Breast epithelium (tissue), 3 donors: ENCODE data around the gene TRIM43B.
"Not testable (repeated sequence)": the region's sequence is repeated elsewhere in the genome, so short reads cannot be mapped to it uniquely, and the experiment has no call there.

ENCODE experiments used
- POLR2A ChIP-seq: fragments of 450-650 bp; IDR thresholded peaks from one replicate; pipeline ENCODE4 v1.6.1; 2016; ENCODE audit warnings: antibody characterized with exemption, mild to moderate bottlenecking, moderate library complexity
- TF ChIP-seq, protein P1 (sequence below), 3 donors: fragments of 450-650 bp; IDR thresholded peaks; one replicate each; pipeline ENCODE4 v1.5.1; 2016 to 2017; ENCODE audit warnings: antibody characterized with exemption in 3 of 3, mild to moderate bottlenecking in 3 of 3, moderate library complexity in 3 of 3

DNA sequence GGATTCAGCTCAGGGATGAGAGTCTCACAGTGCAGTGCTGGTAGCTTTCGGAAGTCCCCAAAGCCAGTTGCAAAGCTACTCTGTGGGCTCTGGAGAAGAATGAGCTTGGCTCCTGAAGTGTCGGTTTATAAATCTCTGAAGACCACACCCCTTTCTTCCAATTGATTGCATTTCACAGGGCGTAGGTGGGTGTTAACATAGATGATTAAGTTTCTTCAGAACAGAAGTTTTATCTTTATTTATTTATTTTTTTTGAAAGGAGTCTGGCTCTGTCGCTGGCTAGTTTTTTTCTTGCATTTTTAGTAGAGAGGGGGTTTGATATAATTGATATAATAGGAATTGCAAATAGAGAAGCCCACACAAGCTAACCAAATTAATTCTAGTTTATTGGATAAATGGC is at the start of gene TRIM43B:
- TF ChIP-seq, protein P1, sequence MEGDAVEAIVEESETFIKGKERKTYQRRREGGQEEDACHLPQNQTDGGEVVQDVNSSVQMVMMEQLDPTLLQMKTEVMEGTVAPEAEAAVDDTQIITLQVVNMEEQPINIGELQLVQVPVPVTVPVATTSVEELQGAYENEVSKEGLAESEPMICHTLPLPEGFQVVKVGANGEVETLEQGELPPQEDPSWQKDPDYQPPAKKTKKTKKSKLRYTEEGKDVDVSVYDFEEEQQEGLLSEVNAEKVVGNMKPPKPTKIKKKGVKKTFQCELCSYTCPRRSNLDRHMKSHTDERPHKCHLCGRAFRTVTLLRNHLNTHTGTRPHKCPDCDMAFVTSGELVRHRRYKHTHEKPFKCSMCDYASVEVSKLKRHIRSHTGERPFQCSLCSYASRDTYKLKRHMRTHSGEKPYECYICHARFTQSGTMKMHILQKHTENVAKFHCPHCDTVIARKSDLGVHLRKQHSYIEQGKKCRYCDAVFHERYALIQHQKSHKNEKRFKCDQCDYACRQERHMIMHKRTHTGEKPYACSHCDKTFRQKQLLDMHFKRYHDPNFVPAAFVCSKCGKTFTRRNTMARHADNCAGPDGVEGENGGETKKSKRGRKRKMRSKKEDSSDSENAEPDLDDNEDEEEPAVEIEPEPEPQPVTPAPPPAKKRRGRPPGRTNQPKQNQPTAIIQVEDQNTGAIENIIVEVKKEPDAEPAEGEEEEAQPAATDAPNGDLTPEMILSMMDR (IDR thresholded peaks at IDR 0.05), result not testable (repeated sequence)
- TF ChIP-seq POLR2A, result not testable (repeated sequence)
